ENCODE measurements around the gene ADAMTS9.

DNA sequence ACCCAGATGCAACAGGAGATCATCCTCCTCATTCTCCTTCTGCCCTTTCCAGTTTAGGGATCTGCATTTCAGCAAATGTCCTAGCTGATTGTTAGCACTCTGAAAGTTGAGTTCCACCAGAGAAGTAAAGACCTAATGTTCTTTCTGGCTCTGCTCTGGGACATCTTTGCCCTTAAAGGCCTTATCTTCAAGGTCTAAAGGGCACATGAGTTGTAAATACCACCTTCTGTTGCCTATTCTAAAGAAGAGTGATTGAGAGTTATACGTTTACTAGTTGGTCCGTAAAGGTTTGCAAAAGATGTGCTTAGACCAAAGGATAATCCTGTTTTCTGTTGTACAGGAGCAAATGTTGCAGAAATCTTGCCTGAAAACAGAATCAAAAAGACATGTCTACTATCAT lies 151.6 kb downstream of the ADAMTS9 start:
- TF ChIP-seq POLR2A (IDR thresholded peaks at IDR 0.05): no peak
- TF ChIP-seq POLR2AphosphoS5 (IDR thresholded peaks at IDR 0.05): no peak
